Left cardiac atrium (tissue), 4 donors: ENCODE results near the gene TXNRD2. TPM values are rescaled to one million over a fixed set of nuclear protein-coding genes. Genes with fewer than 3 reads are reported as not detected.

Source experiments
- ATAC-seq, 2 donors: fragments of 200-7000 bp; cut with Tn5 transposase; one replicate each; pipeline ENCODE4 v1.9.1; 2020; ENCODE audit warnings: mild to moderate bottlenecking in 2 of 2, moderate library complexity in 2 of 2
- DNase-seq: peaks from one replicate; pipeline ENCODE4 v3.0.0-alpha.2; 2020
- intact Hi-C, 2 donors: fragments of 100-400 bp; cut with DNase I; formaldehyde crosslinking; loops; one replicate each; pipeline versions ENCODE4 v1.14.1 to v1.15.1; 2022 to 2023
- total RNA-seq, 2 donors: library from RNA; stranded (reverse); fragmentation: NEBNext Ultra II Directional; extraction: Animal tissue kit (Norgen Biotek cat#: 25700); gene quantifications; one replicate each; pipeline ENCODE4 v1.2.1, GENCODE V29; 2021
- donor health status: DM: no; HTN: yes; CAD: no.
- donor health status: DM: no; HTN: yes; CAD: no; lungs with severe emphysema.
- donor health status: DM: yes; HTN: yes; CAD: no.
- donor health status: Dilated cardiomyopathy.

TXNRD2 gene
- total RNA-seq, 2 donors from 2014 or later: 22.7 to 29.6 TPM

DNA sequence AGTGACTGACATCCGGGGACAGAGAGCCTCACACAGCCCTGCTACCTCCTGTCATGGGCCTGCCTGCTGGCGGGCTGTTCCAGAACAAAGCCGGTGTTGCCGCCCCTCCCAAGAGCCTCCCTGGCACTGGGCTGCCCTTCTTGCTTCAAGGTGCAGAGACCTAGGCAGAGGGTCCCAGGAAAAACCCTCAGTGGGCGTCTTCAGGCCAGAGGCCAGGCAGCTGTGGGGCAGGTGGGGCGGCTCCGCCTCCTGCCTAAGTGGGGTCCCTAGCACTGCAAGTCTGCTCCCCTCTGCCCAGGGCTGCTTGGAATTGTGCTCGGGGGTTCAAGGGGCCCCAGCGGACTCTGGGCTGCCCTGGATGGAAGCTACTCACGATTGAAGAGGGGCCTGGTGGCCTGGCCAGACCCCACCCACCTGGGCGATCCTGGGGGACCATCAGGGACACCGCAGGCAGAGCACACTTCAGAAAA is 66.5 kb downstream of the TXNRD2 start:
- DNase-seq (peak; percentile 19), ATAC-seq (no peak)
- intact Hi-C loops: no loop called here

GRCh38 chr22:19874307-19875060 is 67.1 kb downstream of the TXNRD2 start:
- ATAC-seq: peak; percentile 26 to 48
- intact Hi-C loops: no loop called here
- DNase-seq: peak; percentile 56

DNA sequence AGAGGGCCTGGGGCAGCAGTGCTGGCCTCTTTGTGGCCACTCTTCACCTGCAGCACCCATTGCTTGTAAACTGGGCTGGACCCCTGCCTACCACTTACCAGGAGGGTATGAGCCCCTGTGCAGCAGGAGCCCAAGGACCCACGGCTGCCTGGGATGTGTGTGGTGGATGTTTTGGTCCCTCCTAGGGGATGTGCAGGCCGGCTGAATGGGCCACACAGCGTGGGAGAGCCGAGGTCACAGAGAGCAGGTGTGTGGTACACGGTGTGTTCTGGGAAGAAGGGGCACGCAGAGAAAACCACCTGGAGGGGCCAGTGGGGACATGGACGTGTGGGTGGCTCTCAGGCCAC is 67.7 kb downstream of the TXNRD2 start:
- no peak for ATAC-seq
- intact Hi-C loops: no loop called here
- no peak for DNase-seq

DNA sequence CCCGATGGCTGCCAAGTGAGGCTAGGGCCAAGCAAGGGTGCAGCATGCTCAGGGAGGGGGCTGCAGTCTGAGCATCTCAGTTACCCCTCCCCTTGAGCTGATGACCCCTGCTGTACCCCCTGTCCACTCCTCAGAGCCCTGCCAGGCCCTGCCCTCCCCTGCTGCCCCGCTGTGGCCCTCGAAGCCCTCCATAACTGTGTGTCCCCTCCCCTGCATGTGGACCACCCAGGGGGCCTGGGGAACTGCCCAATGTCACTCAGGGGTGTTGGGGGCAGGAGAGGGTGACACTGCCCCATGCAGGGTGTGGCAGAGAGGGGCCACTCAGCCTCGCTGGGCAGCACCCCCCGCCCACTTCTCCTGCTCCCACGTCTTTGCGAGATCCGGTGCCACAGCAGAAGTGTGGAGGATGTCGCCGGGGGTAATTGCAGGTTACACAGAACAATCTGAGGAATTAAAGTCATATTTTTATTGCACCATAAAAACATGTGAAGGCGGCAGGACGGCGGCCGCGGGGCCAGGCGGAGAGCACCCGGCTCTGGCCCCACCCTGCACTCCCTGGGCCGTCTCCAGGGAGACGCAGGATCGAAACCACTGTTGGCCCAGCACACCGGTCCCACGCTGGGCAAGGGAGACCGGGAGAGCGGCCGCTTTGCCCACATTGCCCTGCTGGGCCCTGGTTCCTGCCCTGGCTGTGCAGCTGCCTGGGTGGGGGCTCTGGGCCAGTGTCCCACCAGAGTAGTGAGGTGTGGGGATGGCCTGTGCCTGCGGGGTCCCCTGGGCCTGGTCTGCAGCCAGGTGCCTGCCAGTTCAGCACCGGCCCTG is 68.3 kb downstream of the TXNRD2 start:
- intact Hi-C loops: no loop called here
- DNase-seq (no peak), ATAC-seq (no peak)

DNA sequence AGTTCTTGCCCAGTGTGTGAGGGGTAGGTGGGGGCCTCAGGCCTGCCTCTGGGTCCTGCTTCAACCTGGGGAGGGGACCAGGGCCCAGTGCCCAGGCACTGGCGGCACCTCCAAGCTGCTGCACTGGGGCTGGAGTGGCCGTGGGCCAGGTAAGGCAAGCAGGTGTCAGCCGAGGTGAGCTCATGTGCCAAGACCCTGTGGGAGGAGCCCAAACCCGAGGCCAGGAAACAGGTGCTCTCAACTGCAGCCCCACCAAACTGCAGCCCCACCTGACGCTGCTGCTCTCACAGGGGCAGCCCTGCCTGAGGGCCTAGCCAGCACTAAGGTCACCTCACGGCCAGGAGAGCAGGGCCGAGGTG is 68.9 kb downstream of the TXNRD2 start:
- DNase-seq (no peak), ATAC-seq (no peak)
- intact Hi-C loops: no loop called here

- no peak for ATAC-seq
- no peak for DNase-seq
- intact Hi-C loops: no loop called here
Observed at GRCh38 chr22:19871845-19872778, 69.5 kb downstream of the TXNRD2 start.

DNA sequence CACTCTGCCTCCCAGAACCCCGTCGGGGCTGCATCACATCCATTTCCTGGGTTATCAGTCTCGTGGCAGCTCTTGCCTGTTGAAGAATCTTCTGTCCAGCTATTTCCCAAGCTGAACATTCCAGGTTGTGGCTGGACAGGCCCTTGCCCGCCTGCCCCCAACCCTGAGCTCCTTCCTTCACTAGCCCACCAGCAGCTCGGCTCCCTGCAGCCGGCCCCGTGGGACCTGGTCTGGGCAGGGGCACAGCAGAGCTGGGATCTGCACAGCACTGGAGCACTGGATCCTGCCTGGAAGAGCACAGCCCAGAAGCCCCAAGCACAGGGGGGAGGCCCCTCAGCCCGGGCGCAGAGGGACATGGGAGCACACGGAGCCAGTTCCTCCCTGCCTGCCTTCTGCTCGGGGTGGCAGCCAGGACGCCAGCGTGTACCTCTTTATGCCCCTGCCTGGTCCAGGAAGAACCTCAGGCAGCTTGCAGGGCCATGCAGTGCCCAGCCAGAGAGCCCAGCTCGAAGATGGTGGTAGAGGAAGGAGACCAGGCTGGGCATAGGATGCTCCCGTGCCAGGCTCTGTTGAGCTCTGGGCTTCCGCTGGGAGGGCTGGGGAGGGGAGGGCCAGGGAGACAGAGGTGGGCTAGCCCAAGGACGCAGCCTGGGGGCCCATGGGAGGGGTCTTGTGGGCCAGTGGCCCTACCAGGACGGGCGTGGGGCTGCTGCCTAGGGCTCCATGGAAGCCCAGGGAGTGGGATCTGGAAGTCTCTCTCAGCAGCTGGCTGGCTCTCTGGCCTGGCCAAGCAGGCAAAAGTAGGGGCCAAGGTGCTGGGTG is 70.4 kb downstream of the TXNRD2 start:
- no peak for ATAC-seq
- DNase-seq: peak; percentile 21
- intact Hi-C loops: no loop called here

DNA sequence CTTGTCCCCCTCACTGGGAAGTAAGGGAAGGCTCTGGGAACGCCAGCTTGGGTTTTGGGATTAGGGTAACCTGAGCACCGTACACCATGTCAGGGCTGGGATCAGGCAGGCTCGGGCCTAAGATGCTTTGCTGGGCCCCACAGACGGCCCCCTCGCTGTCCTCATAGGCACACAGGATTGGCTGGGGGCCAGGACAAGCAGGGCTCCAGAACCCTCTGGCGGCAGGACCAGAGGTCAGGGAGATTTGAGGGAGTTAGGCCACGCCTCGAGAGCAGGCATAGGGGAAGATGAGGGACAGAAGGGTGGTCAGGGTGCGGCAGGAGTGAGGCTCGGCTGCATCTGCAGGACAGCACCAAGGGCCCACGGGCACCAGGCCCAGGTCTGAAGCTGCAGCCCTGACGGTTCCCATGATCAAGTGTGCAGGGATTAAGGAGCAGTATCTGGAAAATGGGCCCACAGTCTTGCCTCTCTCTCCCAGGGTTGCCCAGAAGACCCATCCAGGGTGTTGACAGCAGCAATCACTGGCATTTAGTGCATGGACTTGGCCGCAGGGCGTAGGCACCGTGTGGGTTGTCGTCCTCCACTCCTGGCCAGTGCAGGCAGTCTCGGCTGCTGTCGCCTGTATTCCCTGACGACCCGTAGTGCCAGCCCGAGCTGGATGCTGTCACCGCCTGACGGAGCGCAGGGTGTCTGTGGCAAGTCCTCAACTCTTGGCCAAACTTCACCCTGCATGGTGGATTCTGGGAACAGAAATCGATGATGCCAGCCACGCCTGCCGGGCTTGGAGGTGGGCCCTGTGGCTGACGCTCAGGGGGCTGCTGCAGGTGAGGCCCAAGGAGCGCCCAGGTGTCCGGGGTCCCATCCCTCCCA is 71.2 kb downstream of the TXNRD2 start:
- intact Hi-C loops: no loop called here
- DNase-seq: peak; percentile 24
- ATAC-seq: peak in 1 of 2 donors; percentile 29

- intact Hi-C loops: no loop called here
- DNase-seq: no peak
- ATAC-seq: no peak
Observed at GRCh38 chr22:19869497-19870152, 72.0 kb downstream of the TXNRD2 start.

GRCh38 chr22:19868773-19869471 is 72.7 kb downstream of the TXNRD2 start:
- intact Hi-C loops: no loop called here
- peak; percentile 17 for DNase-seq
- ATAC-seq: no peak

DNA sequence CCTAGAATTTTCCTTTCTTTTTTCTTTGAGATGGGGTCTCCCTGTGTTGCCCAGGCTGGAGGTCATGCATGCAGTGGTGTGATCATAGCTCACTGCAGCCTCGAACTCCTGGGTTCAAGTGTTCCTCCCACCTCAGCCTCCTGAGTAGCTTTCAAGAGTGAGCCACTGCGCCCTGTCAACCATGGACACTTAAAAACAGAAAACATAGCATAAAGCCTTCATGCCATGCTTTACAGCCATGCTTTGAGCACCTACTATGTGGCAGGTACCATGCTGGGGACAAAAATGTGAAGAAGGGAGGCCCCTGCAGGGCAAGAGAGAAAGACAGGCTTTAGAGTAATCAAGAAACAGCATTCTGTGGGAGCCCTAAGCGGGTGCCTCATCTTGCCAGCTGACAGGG is 73.3 kb downstream of the TXNRD2 start:
- ATAC-seq: no peak
- peak; percentile 1 for DNase-seq
- intact Hi-C loops: no loop called here

DNA sequence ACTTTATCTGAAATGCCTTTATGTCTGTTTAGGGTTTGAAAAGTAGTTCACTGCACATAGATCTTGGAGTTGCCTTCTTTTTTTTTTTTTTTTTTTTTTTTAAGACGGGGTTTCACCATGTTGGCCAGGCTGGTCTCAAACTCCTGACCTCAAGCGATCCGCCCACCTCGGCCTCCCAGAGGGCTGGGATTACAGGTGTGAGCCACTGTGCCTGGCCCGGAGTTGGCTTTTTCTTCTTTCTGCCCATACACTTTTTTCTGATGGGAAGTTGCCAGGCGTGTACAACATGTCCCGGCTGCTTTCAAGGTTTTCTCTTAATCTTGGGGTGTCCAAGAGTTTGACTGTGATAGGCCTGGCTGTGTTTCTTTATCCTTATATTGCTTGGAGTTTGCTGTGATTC is 74.0 kb downstream of the TXNRD2 start:
- DNase-seq: peak; percentile 1
- intact Hi-C loops: no loop called here

DNA sequence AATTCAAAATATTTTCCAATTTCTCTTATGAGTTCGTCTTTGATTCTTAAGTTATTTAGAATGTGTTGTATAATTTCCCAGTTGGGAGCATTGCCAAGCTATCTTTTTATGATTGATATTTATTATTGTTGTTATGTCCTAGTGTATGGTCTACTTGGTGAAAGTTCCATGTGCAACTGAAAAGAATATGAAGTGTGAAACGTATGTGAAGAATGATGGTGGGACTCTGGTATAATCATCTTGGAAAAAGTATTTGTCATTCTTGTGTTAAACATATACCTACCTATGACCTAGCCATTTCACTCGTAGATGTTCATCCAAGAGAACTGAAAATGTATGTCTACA is 75.0 kb downstream of the TXNRD2 start:
- DNase-seq: no peak
- intact Hi-C loops: no loop called here

More for the DNA sequence above, 74.0 kb downstream of the TXNRD2 start:
- ATAC-seq: no peak

GRCh38 chr22:19865141-19865829 is 76.3 kb downstream of the TXNRD2 start:
- ATAC-seq (no peak), DNase-seq (no peak)
- intact Hi-C loops: no loop called here

More for the DNA sequence above, 75.0 kb downstream of the TXNRD2 start:
- no peak for ATAC-seq

DNA sequence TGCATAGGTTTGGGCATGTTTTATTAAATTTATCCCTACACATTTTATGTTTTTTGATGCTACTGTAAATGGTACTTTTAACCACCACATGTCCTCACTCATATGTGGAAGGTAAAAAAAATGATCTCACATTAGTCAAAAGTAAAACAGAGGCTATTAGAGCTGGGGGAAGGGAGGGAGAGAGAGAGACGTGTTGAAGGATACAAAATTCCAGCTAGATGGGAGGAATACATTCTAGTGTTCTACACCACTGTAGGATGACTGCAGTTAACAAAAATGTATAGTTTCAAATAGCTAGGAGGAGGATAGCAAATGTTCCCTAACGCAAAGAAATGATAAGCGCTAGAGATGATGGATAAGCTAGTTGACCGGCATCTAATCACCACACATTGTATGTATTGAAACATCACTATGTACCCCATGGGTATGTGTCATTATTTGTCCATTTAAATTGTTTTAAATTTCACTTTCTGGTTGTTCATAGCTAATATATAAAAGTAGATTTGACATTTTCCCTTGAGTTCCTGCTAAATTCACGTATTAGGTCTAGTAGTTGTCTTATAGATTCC is 77.0 kb downstream of the TXNRD2 start:
- intact Hi-C loops: no loop called here
- DNase-seq (no peak), ATAC-seq (no peak)

- ATAC-seq (no peak), DNase-seq (no peak)
- intact Hi-C loops: no loop called here
Observed at GRCh38 chr22:19863571-19863970, 78.0 kb downstream of the TXNRD2 start.
